Tibial artery (tissue), 4 donors: ENCODE data around the gene CYP27B1.
A peak's percentile ranks its signal among the peaks of the same experiment; 100 is the strongest.

Experiments used
- DNase-seq, 2 donors: peaks; one replicate each; pipeline ENCODE4 v3.0.0-alpha.2; 2019
- H3K27ac ChIP-seq, 2 donors: fragments of 200-600 bp; sonication (generic) in 1 of 2; 1 replicate in 1 of 2; 2 replicates in 1 of 2; pipeline ENCODE4 v1.5.1; 2018 to 2019; ENCODE audit warnings: mild to moderate bottlenecking in 1 of 2
- H3K27me3 ChIP-seq, 2 donors: fragments of 200-600 bp; sonication (generic) in 1 of 2; one replicate each; pipeline versions ENCODE4 v1.5.1 to v1.6.0; 2016 to 2019
- H3K36me3 ChIP-seq, 3 donors: fragments of 200-600 bp; sonication (generic) in 2 of 3; one replicate each; pipeline ENCODE4 v1.5.1; 2016 to 2019; ENCODE audit warnings: mild to moderate bottlenecking in 2 of 3
- H3K4me1 ChIP-seq, 4 donors: fragments of 200-600 bp; sonication (generic) in 2 of 4; 1 replicate in 3 of 4; 2 replicates in 1 of 4; pipeline ENCODE4 v1.5.1; 2016 to 2019
- H3K4me3 ChIP-seq, 2 donors: fragments of 200-600 bp; sonication (generic) in 1 of 2; 1 replicate in 1 of 2; 2 replicates in 1 of 2; pipeline ENCODE4 v1.5.1; 2018 to 2019; ENCODE audit warnings: mild to moderate bottlenecking in 2 of 2
- H3K9me3 ChIP-seq, 3 donors: fragments of 200-600 bp; sonication (generic) in 1 of 3; one replicate each; pipeline ENCODE4 v1.5.1; 2016 to 2019
- intact Hi-C: fragments of 100-400 bp; cut with DNase I; formaldehyde crosslinking; loops from one replicate; pipeline ENCODE4 v1.15.0; 2023; ENCODE audit warnings: low total_unique reads
- TF ChIP-seq, protein P1 (sequence below), 2 experiments: fragments of 200-600 bp in 1 of 2; fragments of 450-650 bp in 1 of 2; IDR thresholded peaks; one replicate each; pipeline ENCODE4 v1.5.1; 2017 to 2019; ENCODE audit warnings: antibody characterized with exemption in 2 of 2, mild to moderate bottlenecking in 1 of 2, moderate library complexity in 1 of 2

Gene CYP27B1

DNA sequence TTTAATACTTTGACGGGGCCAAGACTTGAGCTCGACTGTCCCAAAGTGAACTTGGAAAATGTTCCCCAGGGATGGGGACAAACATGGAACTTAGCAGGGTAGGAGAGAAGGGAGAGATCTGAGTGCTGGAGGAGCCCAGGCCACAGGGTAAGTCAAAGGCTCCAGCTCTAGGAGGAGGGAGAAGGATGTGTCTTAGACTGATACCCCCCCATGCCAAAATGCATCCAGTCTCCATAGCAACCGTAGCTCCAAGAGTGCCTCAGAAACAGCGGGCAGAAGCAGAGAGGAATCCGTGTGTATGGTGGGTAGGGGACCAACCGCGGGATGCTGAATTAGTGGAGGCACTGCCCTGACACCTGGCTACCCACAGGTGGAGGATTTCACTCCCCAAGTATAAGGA lies 27.5 kb downstream of the CYP27B1 start:
- intact Hi-C loops, result no loop called here
- TF ChIP-seq, protein P1, sequence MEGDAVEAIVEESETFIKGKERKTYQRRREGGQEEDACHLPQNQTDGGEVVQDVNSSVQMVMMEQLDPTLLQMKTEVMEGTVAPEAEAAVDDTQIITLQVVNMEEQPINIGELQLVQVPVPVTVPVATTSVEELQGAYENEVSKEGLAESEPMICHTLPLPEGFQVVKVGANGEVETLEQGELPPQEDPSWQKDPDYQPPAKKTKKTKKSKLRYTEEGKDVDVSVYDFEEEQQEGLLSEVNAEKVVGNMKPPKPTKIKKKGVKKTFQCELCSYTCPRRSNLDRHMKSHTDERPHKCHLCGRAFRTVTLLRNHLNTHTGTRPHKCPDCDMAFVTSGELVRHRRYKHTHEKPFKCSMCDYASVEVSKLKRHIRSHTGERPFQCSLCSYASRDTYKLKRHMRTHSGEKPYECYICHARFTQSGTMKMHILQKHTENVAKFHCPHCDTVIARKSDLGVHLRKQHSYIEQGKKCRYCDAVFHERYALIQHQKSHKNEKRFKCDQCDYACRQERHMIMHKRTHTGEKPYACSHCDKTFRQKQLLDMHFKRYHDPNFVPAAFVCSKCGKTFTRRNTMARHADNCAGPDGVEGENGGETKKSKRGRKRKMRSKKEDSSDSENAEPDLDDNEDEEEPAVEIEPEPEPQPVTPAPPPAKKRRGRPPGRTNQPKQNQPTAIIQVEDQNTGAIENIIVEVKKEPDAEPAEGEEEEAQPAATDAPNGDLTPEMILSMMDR (IDR thresholded peaks at IDR 0.05), result no peak
- Histone ChIP-seq H3K4me3 (no peak overlapping the region), H3K27me3 (peaks cover 8 to 77% of the 10 kb centered on the region in 2 donors), H3K27ac (no peak overlapping the region), H3K9me3 (no peaks in the 10 kb centered on the region), H3K4me1 (peaks cover 15 to 46% (median 40%) of the 10 kb centered on the region in 4 donors), H3K36me3 (no peaks in the 10 kb centered on the region)
- no peak for DNase-seq

DNA sequence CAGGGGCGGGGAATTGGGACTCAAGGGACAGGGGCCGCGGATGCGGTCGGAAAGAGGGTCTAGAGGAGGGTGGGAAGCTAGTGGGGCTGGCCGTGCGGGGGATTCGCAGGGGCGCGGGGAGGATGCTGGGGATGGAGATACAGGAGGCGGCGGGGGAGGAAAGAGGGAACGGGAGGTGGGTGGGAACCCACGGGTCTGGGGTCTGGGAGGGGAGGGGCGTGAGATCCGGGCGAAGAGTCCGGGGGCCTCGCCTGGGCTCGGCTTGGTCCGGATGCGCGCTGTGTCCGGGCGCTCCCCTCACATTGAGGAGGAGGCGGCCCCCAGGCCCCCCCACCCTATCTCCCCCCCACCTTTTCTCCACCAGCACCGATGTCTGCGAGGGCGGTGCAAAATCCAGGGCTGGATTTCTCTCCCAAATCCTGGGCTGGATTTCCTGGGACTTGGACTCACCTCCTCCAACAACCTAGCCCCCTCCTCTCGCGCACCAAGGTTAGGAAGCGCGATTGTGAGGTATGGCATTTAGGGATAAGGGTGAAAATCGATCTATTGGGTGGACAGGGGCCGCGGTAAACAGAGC lies 28.1 kb downstream of the CYP27B1 start, which contains the start of gene AGAP2:
TSS of gene AGAP2 (minus strand) at position 82 of the 577 bp plus-strand sequence. CDS start 496 bp downstream, outside the sequence.
- intact Hi-C loops, result no loop called here
- TF ChIP-seq, protein P1 (IDR thresholded peaks at IDR 0.05), result no peak
- no peak for DNase-seq
- H3K9me3 ChIP-seq, result no peaks in the 10 kb centered on the region
- peak within 1 kb of the TSS; percentile 21 to 47 for H3K4me3 ChIP-seq
- peaks cover 15 to 41% (median 35%) of the 10 kb centered on the region in 4 donors for H3K4me1 ChIP-seq
- no peaks in the 10 kb centered on the region for H3K36me3 ChIP-seq
- H3K27me3 ChIP-seq, result peaks cover 8 to 83% of the 10 kb centered on the region in 2 donors
- H3K27ac ChIP-seq, result no peak within 1 kb of the TSS

DNA sequence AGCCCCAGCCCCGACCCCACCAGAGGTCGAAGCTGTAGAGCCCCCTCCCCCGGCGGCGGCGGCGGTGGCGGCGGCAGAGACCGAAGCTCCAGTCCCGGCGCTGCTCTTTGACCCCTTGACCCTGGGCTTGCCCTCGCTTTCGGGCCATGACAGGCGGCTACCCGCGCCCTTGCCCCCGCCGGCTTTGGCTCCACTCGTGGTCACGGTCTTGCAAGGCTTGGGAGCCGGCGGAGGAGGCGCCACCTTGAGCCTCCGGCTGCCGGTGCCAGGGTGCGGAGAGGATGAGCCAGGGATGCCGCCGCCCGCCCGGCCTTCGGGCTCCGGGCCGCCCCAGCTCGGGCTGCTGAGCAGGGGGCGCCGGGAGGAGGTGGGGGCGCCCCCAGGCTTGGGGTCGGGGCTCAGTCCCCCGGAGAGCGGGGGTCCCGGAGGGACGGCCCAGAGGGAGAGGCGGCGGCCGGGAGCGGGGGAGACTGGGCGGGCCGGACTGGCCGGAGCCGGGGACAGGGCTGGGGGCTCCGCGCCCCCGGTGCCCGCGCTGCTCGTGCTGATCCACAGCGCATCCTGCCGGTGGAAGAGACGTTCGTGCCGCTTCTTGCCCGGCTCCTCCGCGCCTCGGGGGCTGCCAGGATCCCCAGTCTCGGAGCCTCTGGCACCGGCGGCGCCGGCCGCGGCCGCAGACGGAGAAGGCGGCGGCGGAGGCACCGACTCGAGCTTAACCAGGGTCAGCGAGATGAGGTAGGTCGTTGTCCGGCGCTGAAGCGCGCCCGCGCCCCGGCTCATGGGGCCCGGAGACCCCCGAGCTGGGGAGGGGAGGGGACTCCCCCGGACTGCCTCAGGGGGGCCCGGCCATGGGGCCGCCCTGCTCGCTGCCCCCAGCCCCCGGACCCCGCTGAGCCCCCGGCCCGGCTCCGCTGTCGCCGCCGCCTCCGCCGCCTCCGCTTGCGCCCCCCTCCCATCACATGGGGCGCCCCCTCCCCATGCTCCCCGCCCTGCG lies 29.1 kb downstream of the CYP27B1 start:
- Histone ChIP-seq H3K4me3 (peak overlapping the region; percentile 21 to 47), H3K27ac (no peak overlapping the region), H3K4me1 (peaks cover 15 to 41% (median 35%) of the 10 kb centered on the region in 4 donors), H3K36me3 (no peaks in the 10 kb centered on the region), H3K27me3 (peaks cover 8 to 93% of the 10 kb centered on the region in 2 donors), H3K9me3 (no peaks in the 10 kb centered on the region)
- DNase-seq, result no peak
- intact Hi-C loops, result no loop called here
- TF ChIP-seq, protein P1 (IDR thresholded peaks at IDR 0.05), result no peak

DNA sequence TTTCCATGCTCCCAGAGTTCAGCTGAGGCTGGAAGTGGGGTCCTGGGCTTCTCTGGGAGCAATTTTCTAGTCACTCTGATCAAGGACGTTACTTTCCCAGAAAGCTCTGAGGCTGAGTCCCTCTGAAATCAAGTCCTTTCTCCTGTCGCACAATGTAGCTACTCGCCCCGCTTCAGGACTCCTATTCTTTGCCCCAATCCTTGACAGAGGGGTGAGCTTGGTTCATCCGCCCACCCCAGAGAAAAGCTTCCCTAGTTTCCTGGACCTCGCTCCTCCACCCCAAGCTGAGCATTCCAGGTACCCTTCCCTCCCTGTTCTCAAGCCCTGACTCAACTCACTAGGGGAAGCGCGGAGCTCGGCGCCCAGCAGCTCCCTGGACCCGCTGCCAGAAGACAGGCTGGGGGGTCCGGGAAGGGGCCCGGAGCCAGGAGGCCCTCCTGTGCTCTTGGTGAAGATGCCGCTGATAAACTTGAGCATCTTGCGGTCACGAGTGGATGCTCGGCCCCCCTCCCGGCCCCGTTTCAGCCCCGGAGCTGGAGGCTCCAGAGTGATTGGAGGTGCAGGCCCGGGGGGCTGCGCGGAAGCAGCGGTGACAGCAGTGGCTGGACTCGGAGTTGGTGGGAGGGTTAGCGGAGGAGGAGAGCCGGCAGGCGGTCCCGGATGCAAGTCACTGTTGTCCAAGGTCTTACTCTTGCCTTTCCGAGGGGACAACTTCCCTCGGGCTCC lies 30.0 kb downstream of the CYP27B1 start:
- peak overlapping the region in 1 of 2 donors; percentile 47 for H3K4me3 ChIP-seq
- DNase-seq, result no peak
- H3K27ac ChIP-seq, result no peak overlapping the region
- peaks cover 8 to 96% of the 10 kb centered on the region in 2 donors for H3K27me3 ChIP-seq
- TF ChIP-seq, protein P1 (IDR thresholded peaks at IDR 0.05), result no peak
- intact Hi-C loops, result no loop called here
- H3K9me3 ChIP-seq, result no peaks in the 10 kb centered on the region
- peaks cover 15 to 41% (median 35%) of the 10 kb centered on the region in 4 donors for H3K4me1 ChIP-seq
- no peaks in the 10 kb centered on the region for H3K36me3 ChIP-seq
